MM.1S (cell line): ENCODE results near the gene ANKRD12.

Experiments used
- DNase-seq: peaks from one replicate; pipeline ENCODE4 v3.0.0-alpha.2; 2015
- H2AFZ ChIP-seq: fragments of 300-600 bp; sonication (generic); 2 replicates; pipeline ENCODE4 v1.6.0; 2016; ENCODE audit warnings: antibody characterized with exemption, low read length
- H3F3A ChIP-seq: fragments of 300-600 bp; sonication (generic); 2 replicates; pipeline ENCODE4 v1.6.1; 2016; ENCODE audit warnings: mild to moderate bottlenecking, antibody characterized with exemption, low read length, moderate library complexity, mixed read lengths; ENCODE audit not compliant: insufficient read depth
- H3K27ac ChIP-seq: fragments of 300-600 bp; sonication (generic); 2 replicates; pipeline ENCODE4 v1.5.1; 2016; ENCODE audit warnings: mild to moderate bottlenecking, low read length
- H3K27me3 ChIP-seq: fragments of 300-600 bp; sonication (generic); replicated peaks from 2 replicates; pipeline ENCODE4 v1.6.0; 2016; ENCODE audit warnings: low read length; ENCODE audit not compliant: insufficient read depth
- H3K36me3 ChIP-seq: fragments of 300-600 bp; sonication (generic); replicated peaks from 2 replicates; pipeline ENCODE4 v1.6.1; 2016; ENCODE audit warnings: mild to moderate bottlenecking, low read length, mixed read lengths; ENCODE audit not compliant: insufficient read depth
- H3K4me1 ChIP-seq: fragments of 300-600 bp; sonication (generic); 2 replicates; pipeline ENCODE4 v1.6.1; 2016; ENCODE audit warnings: low read length, mixed read lengths
- H3K4me2 ChIP-seq: fragments of 300-600 bp; sonication (generic); 2 replicates; pipeline ENCODE4 v1.6.0; 2016; ENCODE audit warnings: low read depth, low read length
- H3K4me3 ChIP-seq: fragments of 300-600 bp; sonication (generic); 2 replicates; pipeline ENCODE4 v1.5.1; 2016; ENCODE audit warnings: low read length, mixed read lengths
- H3K79me2 ChIP-seq: fragments of 300-600 bp; sonication (generic); 2 replicates; pipeline ENCODE4 v1.6.1; 2016; ENCODE audit warnings: mixed run types, low read length, mixed read lengths
- H3K9ac ChIP-seq: fragments of 300-600 bp; sonication (generic); 2 replicates; pipeline ENCODE4 v1.6.1; 2016; ENCODE audit warnings: low read length, mixed read lengths
- H3K9me2 ChIP-seq: fragments of 300-600 bp; sonication (generic); replicated peaks from 2 replicates; pipeline ENCODE4 v1.6.1; 2016; ENCODE audit warnings: mild to moderate bottlenecking, low read length, mixed read lengths; ENCODE audit not compliant: insufficient read depth
- H3K9me3 ChIP-seq: fragments of 300-600 bp; sonication (generic); replicated peaks from 2 replicates; pipeline ENCODE4 v1.6.1; 2016; ENCODE audit warnings: mild to moderate bottlenecking, low read length, mixed read lengths; ENCODE audit not compliant: insufficient read depth
- H4K20me1 ChIP-seq: fragments of 300-600 bp; sonication (generic); 2 replicates; pipeline ENCODE4 v1.6.1; 2016; ENCODE audit warnings: mild to moderate bottlenecking, low read length, moderate library complexity, mixed read lengths; ENCODE audit not compliant: insufficient read depth
- CTCF ChIP-seq: fragments of 300-600 bp; sonication (generic); IDR thresholded peaks from 2 replicates; pipeline ENCODE4 v1.5.1; 2016; ENCODE audit warnings: antibody characterized with exemption, low read length, mixed read lengths
- EZH2 ChIP-seq: fragments of 300-600 bp; sonication (generic); optimal IDR thresholded peaks from 2 replicates; pipeline ENCODE3; 2017; ENCODE audit warnings: low read depth, mild to moderate bottlenecking, antibody characterized with exemption, low read length, mixed read lengths
- EZH2phosphoT487 ChIP-seq: fragments of 300-600 bp; sonication (generic); IDR thresholded peaks from 2 replicates; pipeline ENCODE4 v1.6.1; 2018; ENCODE audit warnings: antibody characterized with exemption, low read length

ANKRD12 gene

GRCh38 chr18:9106800-9107584 lies 29.6 kb upstream of the ANKRD12 start:
- Histone ChIP-seq H3K4me1 (peaks cover 10% of the 10 kb centered on the region), H3K79me2 (peaks cover 99% of the 10 kb centered on the region), H3F3A (peaks cover 68% of the 10 kb centered on the region), H3K9ac (peak overlapping the region; percentile 97), H3K27ac (peak overlapping the region; percentile 87), H2AFZ (no peak overlapping the region), H3K4me3 (peak overlapping the region; percentile 76), H3K36me3 (peaks cover 10% of the 10 kb centered on the region; the same call in 1 of the 2 replicates), H3K4me2 (peak overlapping the region; percentile 69), H3K27me3 (no peaks in the 10 kb centered on the region), H3K9me2 (no peaks in the 10 kb centered on the region), H4K20me1 (no peaks in the 10 kb centered on the region), H3K9me3 (no peaks in the 10 kb centered on the region)
- peak; percentile 54 for DNase-seq
- TF ChIP-seq EZH2 (no peak), CTCF (no peak), EZH2phosphoT487 (no peak)

GRCh38 chr18:9108911-9109310 lies 27.7 kb upstream of the ANKRD12 start:
- Histone ChIP-seq H3K9ac (peak overlapping the region; percentile 97), H3K4me1 (peaks cover 20% of the 10 kb centered on the region), H3K27ac (peak overlapping the region; percentile 87), H2AFZ (no peak overlapping the region), H3K27me3 (no peaks in the 10 kb centered on the region), H3K79me2 (peaks cover 100% of the 10 kb centered on the region), H3K36me3 (peaks cover 10% of the 10 kb centered on the region; the same call in 1 of the 2 replicates), H3K4me3 (peak overlapping the region; percentile 76), H3K9me3 (no peaks in the 10 kb centered on the region), H3F3A (peaks cover 74% of the 10 kb centered on the region), H3K9me2 (no peaks in the 10 kb centered on the region), H4K20me1 (no peaks in the 10 kb centered on the region), H3K4me2 (peak overlapping the region; percentile 69)
- TF ChIP-seq CTCF (no peak), EZH2 (no peak), EZH2phosphoT487 (no peak)
- peak; percentile 82 for DNase-seq

- H3K9ac ChIP-seq = peak overlapping the region; percentile 97
- H3K79me2 ChIP-seq = peaks cover 100% of the 10 kb centered on the region
- H3K4me2 ChIP-seq = peak overlapping the region; percentile 69
- H3K27me3 ChIP-seq = no peaks in the 10 kb centered on the region
- H3K36me3 ChIP-seq = peaks cover 10% of the 10 kb centered on the region; the same call in 1 of the 2 replicates
- H3K9me2 ChIP-seq = no peaks in the 10 kb centered on the region
- TF ChIP-seq EZH2phosphoT487 = no peak
- no peak for TF ChIP-seq EZH2
- no peak for TF ChIP-seq CTCF
- no peak overlapping the region for H2AFZ ChIP-seq
- no peaks in the 10 kb centered on the region for H4K20me1 ChIP-seq
- H3K9me3 ChIP-seq = no peaks in the 10 kb centered on the region
- H3F3A ChIP-seq = peaks cover 74% of the 10 kb centered on the region
- DNase-seq = no peak
- peak overlapping the region; percentile 76 for H3K4me3 ChIP-seq
- H3K27ac ChIP-seq = peak overlapping the region; percentile 87
- peaks cover 20% of the 10 kb centered on the region for H3K4me1 ChIP-seq
These were observed 27.1 kb upstream of the ANKRD12 start for GRCh38 chr18:9109523-9109922.
